SH-SY5Y (cell line): Measurements from ENCODE around the gene HCRTR1.

Experiments used
- GATA2 ChIP-seq: IDR thresholded peaks from 2 replicates; pipeline ENCODE4 v1.6.1; 2011; ENCODE audit warnings: mild to moderate bottlenecking, low read depth, low read length
- GATA3 ChIP-seq: IDR thresholded peaks from 2 replicates; pipeline ENCODE4 v1.6.1; 2011; ENCODE audit warnings: low read depth, mild to moderate bottlenecking, low read length, moderate library complexity

DNA sequence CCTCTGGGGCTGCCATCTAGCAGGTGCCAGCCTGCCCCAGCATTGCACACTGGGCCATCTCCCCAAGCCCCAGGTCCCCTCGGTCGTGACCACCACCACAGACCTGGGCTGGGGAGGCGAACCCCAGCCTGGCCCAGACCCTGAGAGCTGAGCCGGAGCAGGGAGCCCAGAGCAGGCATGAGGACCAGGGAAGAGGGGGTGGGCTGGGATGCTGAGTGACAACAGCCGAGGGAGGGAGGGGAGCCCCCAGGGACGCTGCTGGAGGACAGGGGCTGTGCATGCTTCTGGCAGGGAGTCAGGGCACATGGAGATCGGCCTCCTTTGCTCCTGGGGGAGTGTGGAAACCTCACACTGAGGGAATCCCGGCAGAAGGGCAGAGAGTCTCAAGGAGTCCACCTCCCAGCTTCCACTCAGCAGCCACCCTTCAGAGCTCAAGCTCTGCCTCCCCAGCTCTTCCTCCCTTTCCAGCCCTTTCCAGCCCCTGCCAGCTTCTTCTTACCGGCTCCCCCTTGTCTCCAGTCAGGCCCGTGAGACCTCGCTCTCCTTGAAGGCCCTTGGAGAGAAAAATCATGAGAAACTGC is 50.9 kb downstream of the HCRTR1 start:
- TF ChIP-seq GATA2: no peak
- no peak for TF ChIP-seq GATA3
